ENCODE results near the gene ZBTB7A.

DNA sequence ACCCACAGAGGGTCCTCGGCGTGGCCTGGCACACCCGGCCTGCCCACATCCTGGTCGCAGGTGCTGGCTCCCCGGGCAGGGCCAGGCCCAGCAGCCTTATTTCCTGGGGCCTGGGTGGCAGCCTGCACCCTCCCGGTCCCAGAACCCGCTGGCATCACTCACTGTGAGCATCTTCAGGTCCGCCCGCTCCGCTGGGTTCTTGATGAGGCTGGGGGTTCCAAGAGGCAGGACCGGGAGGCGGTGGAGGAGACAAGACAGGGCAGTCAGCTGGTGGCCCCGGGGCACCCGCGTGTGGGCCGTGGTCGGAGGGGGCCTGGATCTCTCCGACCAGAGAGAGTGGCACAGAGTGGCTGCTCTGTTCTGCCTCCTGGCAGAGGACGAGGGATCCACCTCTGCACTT, 27.6 kb upstream of the ZBTB7A start:
- TF ChIP-seq POLR2AphosphoS5 (IDR thresholded peaks at IDR 0.05; ENCODE audit: low read depth), result no peak
- no peak for TF ChIP-seq CTCF (IDR thresholded peaks at IDR 0.05; ENCODE audit: insufficient read depth, low read length)
- TF ChIP-seq REST (IDR thresholded peaks at IDR 0.05; ENCODE audit: insufficient replicate concordance, low read depth), result no peak

Data from HL-60 (cell line).